Activated CD4-positive, alpha-beta memory T cell treated with anti-CD3 and anti-CD28 coated beads for 36 hours (primary cell): ENCODE measurements around the gene CHTOP. TPM values are rescaled to one million over a fixed set of nuclear protein-coding genes. Genes with fewer than 3 reads are reported as not detected.

Source experiments
- CTCF ChIA-PET: fragments of 350-600 bp; sonication (Branson Sonifier 250); formaldehyde crosslinking; loops from one replicate; lab custom pipeline; 2021; ENCODE audit warnings: antibody characterized with exemption, inconsistent platforms; lab: Charles Lee
- POLR2A ChIA-PET: fragments of 350-600 bp; sonication (Branson Sonifier 250); formaldehyde crosslinking; loops from one replicate; lab custom pipeline; 2021; ENCODE audit warnings: antibody characterized with exemption; lab: Charles Lee
- DNase-seq: peaks from one replicate; pipeline ENCODE4 v3.0.0-alpha.2; 2020
- H3K27ac Mint-ChIP-seq: one replicate; pipeline ENCODE4 v1.8.0; 2021; ENCODE audit warnings: mixed read lengths
- H3K27me3 Mint-ChIP-seq: one replicate; pipeline ENCODE4 v1.8.0; 2021; ENCODE audit warnings: mixed read lengths
- H3K36me3 Mint-ChIP-seq: one replicate; pipeline ENCODE4 v1.8.0; 2021; ENCODE audit warnings: mixed read lengths
- H3K4me1 Mint-ChIP-seq: one replicate; pipeline ENCODE4 v1.8.0; 2021; ENCODE audit warnings: low read depth, mixed read lengths
- H3K4me3 Mint-ChIP-seq: one replicate; pipeline ENCODE4 v1.8.0; 2021; ENCODE audit warnings: mild to moderate bottlenecking, mixed read lengths
- H3K9me3 Mint-ChIP-seq: one replicate; pipeline ENCODE4 v1.8.0; 2021; ENCODE audit warnings: mixed read lengths
- intact Hi-C: fragments of 100-400 bp; cut with micrococcal nuclease; formaldehyde crosslinking; loops from one replicate; pipeline ENCODE4 v1.15.1; 2023
- total RNA-seq, 2 experiments: library from RNA; stranded (reverse); gene quantifications; one replicate each; pipeline ENCODE4 v1.2.3, GENCODE V29; 2021

The CHTOP gene
- total RNA-seq, 2 experiments from 2014 or later: 92.5 to 94.7 TPM

DNA sequence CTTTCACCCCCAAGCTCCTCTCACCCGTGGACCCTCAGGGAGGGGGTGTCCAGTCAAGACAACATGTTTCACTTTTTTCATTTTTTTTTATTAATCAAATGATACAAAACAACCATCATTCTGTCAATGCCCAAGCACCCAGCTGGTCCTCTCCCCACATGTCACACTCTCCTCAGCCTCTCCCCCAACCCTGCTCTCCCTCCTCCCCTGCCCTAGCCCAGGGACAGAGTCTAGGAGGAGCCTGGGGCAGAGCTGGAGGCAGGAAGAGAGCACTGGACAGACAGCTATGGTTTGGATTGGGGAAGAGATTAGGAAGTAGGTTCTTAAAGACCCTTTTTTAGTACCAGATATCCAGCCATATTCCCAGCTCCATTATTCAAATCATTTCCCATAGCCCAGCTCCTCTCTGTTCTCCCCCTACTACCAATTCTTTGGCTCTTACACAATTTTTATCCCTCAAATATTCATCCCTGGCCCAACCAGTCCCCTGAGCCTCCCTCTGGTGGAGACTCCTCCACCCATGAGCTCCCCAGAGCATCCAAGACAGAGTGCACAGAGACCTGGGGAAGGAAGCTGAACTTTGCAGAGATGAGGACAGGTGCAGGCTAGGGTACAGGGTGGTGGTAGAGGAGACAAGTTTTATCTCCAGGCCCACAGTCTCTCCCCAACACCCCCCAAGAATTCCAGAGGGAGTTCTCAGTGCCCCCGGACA lies 19.5 kb upstream of the CHTOP start:
- ChIA-PET POLR2A (no interaction called here), CTCF (interaction anchor here (1.0 to 3.6 kb wide), 3 partner anchors 13 to 103 kb away, joined by 5 to 23 read pairs (median 14); partner anchors contain the start of gene S100A13)
- Mint-ChIP-seq H3K36me3 (no peaks in the 10 kb centered on the region), H3K27me3 (no peaks in the 10 kb centered on the region), H3K9me3 (no peaks in the 10 kb centered on the region), H3K27ac (no peak overlapping the region), H3K4me3 (no peak overlapping the region), H3K4me1 (no peaks in the 10 kb centered on the region)
- intact Hi-C loops: no loop called here
- no peak for DNase-seq

DNA sequence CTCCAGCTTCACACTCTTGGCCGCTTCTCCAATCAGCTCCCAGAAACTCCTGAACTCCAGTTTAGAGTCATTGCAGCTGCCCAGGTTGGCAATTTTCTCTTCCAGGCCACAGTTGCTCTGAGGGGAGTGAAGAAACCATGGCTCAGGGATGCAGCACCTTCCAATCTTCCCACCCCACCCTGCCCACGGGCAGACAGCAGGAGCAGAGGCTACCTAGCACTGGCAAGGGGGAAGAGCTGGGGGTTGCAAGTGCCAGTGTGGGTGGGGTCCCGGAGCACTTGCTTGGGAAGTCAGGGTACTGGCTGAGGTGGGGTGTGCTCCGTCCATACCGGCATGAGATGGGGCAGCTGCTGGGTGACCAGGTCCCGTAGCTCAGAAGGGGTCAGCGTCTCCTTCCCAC lies 19.0 kb upstream of the CHTOP start:
- POLR2A ChIA-PET: interaction anchor here (1.4 kb wide), 1 partner anchor 19 kb away, joined by 6 read pairs; the partner anchor contains the start of gene CHTOP
- Mint-ChIP-seq H3K9me3 (no peaks in the 10 kb centered on the region), H3K4me1 (no peaks in the 10 kb centered on the region), H3K27me3 (no peaks in the 10 kb centered on the region), H3K4me3 (no peak overlapping the region), H3K36me3 (no peaks in the 10 kb centered on the region), H3K27ac (no peak overlapping the region)
- no peak for DNase-seq
- CTCF ChIA-PET: interaction anchor here (1.0 to 3.6 kb wide), 3 partner anchors 13 to 104 kb away, joined by 5 to 23 read pairs (median 14); partner anchors contain the start of gene S100A13
- intact Hi-C loops: no loop called here

DNA sequence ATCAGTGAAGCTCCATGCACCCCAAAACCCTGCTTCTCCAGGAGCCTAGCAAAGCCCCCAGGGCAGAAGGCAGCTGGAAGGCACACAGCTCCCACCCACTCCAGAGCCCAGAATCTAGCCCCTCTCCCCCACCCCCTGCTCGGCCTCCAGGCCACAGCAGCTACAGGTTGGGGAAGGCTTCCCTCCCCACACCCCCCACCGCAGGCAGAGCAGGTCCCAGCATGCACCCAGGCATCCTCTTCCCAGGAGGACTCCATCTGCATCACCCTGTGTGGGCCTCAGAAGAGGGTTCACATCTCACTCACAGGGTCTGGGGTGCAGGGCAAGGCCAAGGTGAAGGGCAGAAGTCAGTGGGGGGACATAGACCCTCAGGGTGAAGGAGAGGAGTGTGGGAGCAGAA lies 18.5 kb upstream of the CHTOP start:
- intact Hi-C loops: no loop called here
- no peak overlapping the region for H3K27ac Mint-ChIP-seq
- H3K27me3 Mint-ChIP-seq: no peaks in the 10 kb centered on the region
- H3K36me3 Mint-ChIP-seq: no peaks in the 10 kb centered on the region
- no peak for DNase-seq
- POLR2A ChIA-PET: interaction anchor here (1.4 kb wide), 1 partner anchor 19 kb away, joined by 6 read pairs; the partner anchor contains the start of gene CHTOP
- H3K4me1 Mint-ChIP-seq: no peaks in the 10 kb centered on the region
- CTCF ChIA-PET: interaction anchor here (3.1 to 4.2 kb wide), 3 partner anchors 44 to 104 kb away, joined by 14 to 39 read pairs (median 23); no protein-coding TSS in a partner anchor
- no peaks in the 10 kb centered on the region for H3K9me3 Mint-ChIP-seq
- no peak overlapping the region for H3K4me3 Mint-ChIP-seq

DNA sequence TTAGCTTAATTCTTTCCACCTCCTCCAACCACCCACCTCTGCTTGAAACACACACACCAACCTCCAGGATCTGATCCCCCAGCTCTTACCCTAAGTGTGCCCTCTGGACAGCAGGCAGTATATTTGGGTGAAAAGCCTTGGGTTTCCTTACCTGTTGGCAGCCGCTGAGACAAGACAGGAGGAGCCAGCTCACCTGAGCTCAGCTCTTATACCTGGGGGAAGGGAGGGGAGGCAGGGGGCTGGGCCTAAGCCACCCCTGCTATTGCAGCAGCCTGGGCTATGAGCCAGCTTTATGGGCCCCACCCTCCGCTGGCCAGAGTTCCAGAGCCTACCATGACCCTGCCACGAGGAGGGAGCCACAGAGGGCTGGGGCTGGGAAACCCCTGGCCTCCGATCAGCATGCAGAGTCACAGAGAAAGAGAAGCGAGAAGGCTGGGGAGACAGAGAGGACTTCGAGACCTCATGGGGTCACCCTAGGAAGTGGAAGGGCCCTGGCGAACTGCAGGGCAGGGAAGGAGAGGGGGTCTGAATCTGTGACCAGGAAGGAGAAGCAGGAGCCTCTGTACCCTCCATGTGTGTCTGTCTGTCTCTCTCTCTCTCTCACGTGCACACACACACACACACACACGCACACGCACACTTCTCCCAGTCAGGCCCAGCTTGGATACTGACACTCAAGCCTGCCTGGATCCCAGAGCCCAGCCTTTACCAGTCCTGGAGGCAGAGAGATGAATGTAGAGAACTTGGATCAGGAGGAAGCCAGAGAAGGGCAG lies 17.5 kb upstream of the CHTOP start, which contains the start of gene S100A14:
Gene S100A14, minus strand, starts transcription at position 182 of the 773 bp plus-strand sequence. CDS start 467 bp downstream, outside the sequence.
- Mint-ChIP-seq H3K4me3 (no peak within 1 kb of the TSS), H3K36me3 (no peaks in the 10 kb centered on the region), H3K27me3 (no peaks in the 10 kb centered on the region), H3K27ac (no peak within 1 kb of the TSS), H3K4me1 (no peaks in the 10 kb centered on the region), H3K9me3 (no peaks in the 10 kb centered on the region)
- DNase-seq: no peak
- CTCF ChIA-PET: interaction anchor here (1.2 to 4.2 kb wide), 8 partner anchors 44 to 122 kb away, joined by 3 to 39 read pairs (median 12); no protein-coding TSS in a partner anchor
- intact Hi-C loops: no loop called here
- POLR2A ChIA-PET: interaction anchor here (1.4 to 1.7 kb wide), 2 partner anchors 18 to 44 kb away, joined by 6 read pairs; partner anchors contain the start of gene CHTOP

- no peak overlapping the region for H3K27ac Mint-ChIP-seq
- H3K27me3 Mint-ChIP-seq: no peaks in the 10 kb centered on the region
- POLR2A ChIA-PET: interaction anchor here (1.7 kb wide), 1 partner anchor 44 kb away, joined by 6 read pairs; no protein-coding TSS in a partner anchor
- no peaks in the 10 kb centered on the region for H3K9me3 Mint-ChIP-seq
- no peaks in the 10 kb centered on the region for H3K36me3 Mint-ChIP-seq
- no peaks in the 10 kb centered on the region for H3K4me1 Mint-ChIP-seq
- intact Hi-C loops: loop anchor here (1.0 kb wide), 2 partner anchors 45 to 106 kb away; no protein-coding TSS in a partner anchor
- CTCF ChIA-PET: interaction anchor here (1.2 to 4.2 kb wide), 10 partner anchors 9 to 123 kb away, joined by 3 to 39 read pairs (median 6); partner anchors contain the start of gene S100A1
- no peak overlapping the region for H3K4me3 Mint-ChIP-seq
- no peak for DNase-seq
Observed at GRCh38 chr1:153616917-153617311, 17.0 kb upstream of the CHTOP start.

GRCh38 chr1:153617663-153618062 lies 16.2 kb upstream of the CHTOP start:
- Mint-ChIP-seq H3K27ac (no peak overlapping the region), H3K9me3 (no peaks in the 10 kb centered on the region), H3K36me3 (no peaks in the 10 kb centered on the region), H3K27me3 (no peaks in the 10 kb centered on the region), H3K4me1 (no peaks in the 10 kb centered on the region), H3K4me3 (no peak overlapping the region)
- ChIA-PET CTCF (interaction anchor here (0.6 to 4.2 kb wide), 13 partner anchors 9 to 123 kb away, joined by 3 to 39 read pairs (median 5); partner anchors contain the start of genes CHTOP, S100A1 and S100A13), POLR2A (interaction anchor here (1.7 kb wide), 1 partner anchor 45 kb away, joined by 6 read pairs; no protein-coding TSS in a partner anchor)
- intact Hi-C loops: loop anchor here (1.0 kb wide), 2 partner anchors 45 to 106 kb away; no protein-coding TSS in a partner anchor
- DNase-seq: peak; percentile 80

DNA sequence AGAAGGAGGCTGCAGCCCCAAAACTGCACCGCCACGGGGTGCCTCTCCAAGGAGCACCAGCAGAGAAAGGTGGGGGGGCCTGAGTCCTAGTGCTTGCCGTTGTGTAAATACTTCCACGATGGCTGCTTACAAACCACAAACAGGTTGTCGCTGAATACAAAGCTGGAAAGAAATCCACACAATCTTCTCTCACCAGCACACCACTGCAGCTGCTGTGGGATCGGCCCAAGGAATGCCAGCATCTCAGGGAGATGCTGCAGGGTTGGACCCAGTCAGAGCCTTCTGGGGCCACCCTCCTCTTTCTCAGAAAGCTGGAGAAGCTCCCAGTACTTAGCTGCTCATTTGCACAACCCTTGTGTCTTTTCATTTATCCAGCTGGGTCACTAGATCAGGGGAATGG lies 14.7 kb upstream of the CHTOP start:
- ChIA-PET POLR2A (interaction anchor here (1.6 kb wide), 1 partner anchor 15 kb away, joined by 8 read pairs; the partner anchor contains the start of gene CHTOP), CTCF (interaction anchor here (0.7 to 4.2 kb wide), 8 partner anchors 8 to 108 kb away, joined by 3 to 39 read pairs (median 6); partner anchors contain the start of genes CHTOP, S100A1 and S100A13)
- Mint-ChIP-seq H3K36me3 (no peaks in the 10 kb centered on the region), H3K4me3 (no peak overlapping the region), H3K27me3 (no peaks in the 10 kb centered on the region), H3K4me1 (no peaks in the 10 kb centered on the region), H3K27ac (no peak overlapping the region), H3K9me3 (no peaks in the 10 kb centered on the region)
- intact Hi-C loops: no loop called here
- DNase-seq: no peak

DNA sequence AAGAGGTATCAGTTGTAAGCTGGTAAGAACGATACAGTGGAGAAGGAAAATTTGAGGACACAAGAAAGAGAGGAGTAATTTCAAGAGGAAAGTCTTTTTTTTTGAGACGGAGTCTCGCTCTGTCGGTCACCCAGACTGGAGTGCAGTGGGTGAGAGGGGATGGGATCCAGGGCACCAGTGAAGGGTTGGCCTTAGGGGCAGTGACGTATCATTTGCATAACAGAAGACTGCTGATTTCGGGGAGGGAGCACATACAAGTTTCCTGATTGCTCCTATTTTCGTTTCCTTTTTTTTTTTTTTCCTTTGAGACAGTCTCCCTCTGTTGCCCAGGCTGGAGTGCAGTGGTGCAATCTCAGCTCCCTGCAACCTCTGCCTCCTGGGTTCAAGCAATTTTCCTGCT lies 10.8 kb upstream of the CHTOP start:
- no peaks in the 10 kb centered on the region for H3K9me3 Mint-ChIP-seq
- peaks cover 7% of the 10 kb centered on the region for H3K27me3 Mint-ChIP-seq
- H3K27ac Mint-ChIP-seq: no peak overlapping the region
- CTCF ChIA-PET: no interaction called here
- DNase-seq: no peak
- intact Hi-C loops: no loop called here
- H3K4me1 Mint-ChIP-seq: peaks cover 4% of the 10 kb centered on the region
- POLR2A ChIA-PET: interaction anchor here (0.6 to 0.7 kb wide), 2 partner anchors 25 to 34 kb away, joined by 3 to 4 read pairs; no protein-coding TSS in a partner anchor
- no peak overlapping the region for H3K4me3 Mint-ChIP-seq
- peaks cover 2% of the 10 kb centered on the region for H3K36me3 Mint-ChIP-seq

DNA sequence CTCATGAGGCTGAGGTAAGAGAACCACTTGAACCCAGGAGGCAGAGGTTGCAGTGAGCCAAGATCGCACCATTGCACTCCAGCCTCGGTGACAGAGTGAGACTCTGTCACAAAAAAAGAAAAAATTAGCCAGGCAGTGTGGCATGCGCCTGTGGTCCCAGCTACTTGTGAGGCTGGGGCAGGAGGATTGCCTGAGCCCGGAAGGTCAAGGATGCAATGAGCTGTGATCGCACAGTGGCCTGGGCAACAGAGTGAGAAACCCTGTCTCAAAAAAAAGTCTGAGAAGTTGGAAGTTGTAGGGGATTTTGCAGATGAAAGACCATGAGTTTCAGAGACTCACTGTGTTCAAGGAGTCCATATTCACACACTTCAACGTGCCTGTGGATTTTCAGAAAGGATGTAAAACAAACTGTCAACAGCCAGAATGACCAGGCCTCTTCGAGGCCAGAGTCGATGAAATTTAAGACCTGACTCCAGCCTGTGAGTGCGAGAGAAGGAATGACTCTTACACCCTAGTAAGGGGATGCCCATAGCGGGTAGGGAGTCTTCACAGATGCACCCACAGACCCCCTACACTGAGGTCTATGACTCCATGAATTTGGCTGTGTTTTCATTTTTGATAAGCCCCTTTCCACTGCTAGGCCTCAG lies 8.8 kb upstream of the CHTOP start:
- peaks cover 2% of the 10 kb centered on the region for H3K36me3 Mint-ChIP-seq
- no peaks in the 10 kb centered on the region for H3K9me3 Mint-ChIP-seq
- POLR2A ChIA-PET: no interaction called here

GRCh38 chr1:153626477-153626903 lies 7.4 kb upstream of the CHTOP start:
- no peak for DNase-seq
- ChIA-PET CTCF (interaction anchor here (1.4 to 1.7 kb wide), 3 partner anchors 8 to 116 kb away, joined by 5 to 10 read pairs (median 6); no protein-coding TSS in a partner anchor), POLR2A (no interaction called here)
- no peak overlapping the region for H3K4me3 Mint-ChIP-seq
- intact Hi-C loops: no loop called here
- peaks cover 7% of the 10 kb centered on the region for H3K27me3 Mint-ChIP-seq
- H3K36me3 Mint-ChIP-seq: peaks cover 2% of the 10 kb centered on the region
- no peaks in the 10 kb centered on the region for H3K9me3 Mint-ChIP-seq
- peaks cover 12% of the 10 kb centered on the region for H3K4me1 Mint-ChIP-seq
- no peak overlapping the region for H3K27ac Mint-ChIP-seq

More for the DNA sequence above, 8.8 kb upstream of the CHTOP start:
- Mint-ChIP-seq H3K27me3 (peaks cover 7% of the 10 kb centered on the region), H3K4me3 (no peak overlapping the region), H3K4me1 (peaks cover 4% of the 10 kb centered on the region), H3K27ac (no peak overlapping the region)
- no peak for DNase-seq
- CTCF ChIA-PET: interaction anchor here (1.1 kb wide), 1 partner anchor 115 kb away, joined by 3 read pairs; no protein-coding TSS in a partner anchor
- intact Hi-C loops: no loop called here
